Stimulated activated effector memory CD8-positive, alpha-beta T cell treated with anti-CD3 and anti-CD28 coated beads, Interleukin-12 subunit alpha, Interleukin-12 subunit beta, amount 100 ng/mL, for 72 hours (primary cell): ENCODE measurements around the gene CTPS1.
A peak's percentile ranks its signal among the peaks of the same experiment; 100 is the strongest.

Experiments used
- ATAC-seq: fragments of 150-1000 bp; cut with Tn5 transposase; 2 replicates; pipeline ENCODE4 v1.10.0; 2021
- DNase-seq, 2 donors: peaks; one replicate each; pipeline ENCODE4 v3.0.0; 2021 to 2022; ENCODE audit warnings: low spot score in 2 of 2
- H3K27ac Mint-ChIP-seq: one replicate; pipeline ENCODE4 v1.8.0; 2022; ENCODE audit warnings: mild to moderate bottlenecking, mixed read lengths
- H3K36me3 Mint-ChIP-seq: one replicate; pipeline ENCODE4 v1.8.0; 2022; ENCODE audit warnings: mild to moderate bottlenecking, mixed read lengths
- H3K4me1 Mint-ChIP-seq: one replicate; pipeline ENCODE4 v1.8.0; 2022; ENCODE audit warnings: mixed read lengths
- H3K4me3 Mint-ChIP-seq: one replicate; pipeline ENCODE4 v1.8.0; 2022; ENCODE audit warnings: mild to moderate bottlenecking, mixed read lengths
- H3K9me3 Mint-ChIP-seq: one replicate; pipeline ENCODE4 v1.8.0; 2022; ENCODE audit warnings: mixed read lengths

The CTPS1 gene

GRCh38 chr1:41003640-41004220, 24.2 kb downstream of the CTPS1 start:
- Mint-ChIP-seq H3K27ac (peak overlapping the region; percentile 48), H3K4me3 (no peak overlapping the region), H3K36me3 (peaks cover 100% of the 10 kb centered on the region), H3K4me1 (peaks cover 27% of the 10 kb centered on the region), H3K9me3 (no peaks in the 10 kb centered on the region)
- peak; percentile 62 to 91 for DNase-seq
- ATAC-seq = peak; percentile 100

DNA sequence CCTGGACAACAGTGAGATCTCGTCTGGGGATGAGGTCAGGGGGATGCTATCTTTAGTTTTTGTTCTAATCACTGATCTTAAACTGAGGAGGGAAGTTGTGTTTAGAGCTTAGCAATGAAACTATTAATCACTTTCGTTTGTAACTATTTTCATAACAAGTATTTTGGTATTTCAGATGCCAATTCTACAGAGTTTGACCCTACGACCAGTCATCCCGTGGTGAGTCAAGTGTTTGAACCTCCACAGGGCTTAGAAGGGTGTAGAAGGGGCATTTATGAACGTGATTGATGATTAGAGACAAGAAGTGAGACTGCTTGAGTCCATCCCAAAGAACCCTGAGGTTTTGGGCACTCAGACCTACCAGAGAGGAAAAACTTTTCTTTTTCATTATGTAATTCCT, 26.4 kb downstream of the CTPS1 start:
- Mint-ChIP-seq H3K27ac (no peak overlapping the region), H3K4me1 (peaks cover 22% of the 10 kb centered on the region), H3K4me3 (no peak overlapping the region), H3K9me3 (no peaks in the 10 kb centered on the region), H3K36me3 (peaks cover 100% of the 10 kb centered on the region)
- DNase-seq (no peak), ATAC-seq (no peak)

- ATAC-seq (no peak), DNase-seq (no peak)
- H3K4me3 Mint-ChIP-seq = no peak overlapping the region
- H3K27ac Mint-ChIP-seq = no peak overlapping the region
- H3K4me1 Mint-ChIP-seq = peaks cover 18% of the 10 kb centered on the region
- peaks cover 100% of the 10 kb centered on the region for H3K36me3 Mint-ChIP-seq
- no peaks in the 10 kb centered on the region for H3K9me3 Mint-ChIP-seq
Observed at GRCh38 chr1:41006942-41007865, 27.7 kb downstream of the CTPS1 start.

- H3K4me3 Mint-ChIP-seq = no peak overlapping the region
- H3K27ac Mint-ChIP-seq = no peak overlapping the region
- H3K9me3 Mint-ChIP-seq = no peaks in the 10 kb centered on the region
- DNase-seq (no peak), ATAC-seq (no peak)
- peaks cover 99% of the 10 kb centered on the region for H3K36me3 Mint-ChIP-seq
- H3K4me1 Mint-ChIP-seq = peaks cover 3% of the 10 kb centered on the region
Observed at GRCh38 chr1:41009466-41009865, 30.0 kb downstream of the CTPS1 start.

- peaks cover 10% of the 10 kb centered on the region for H3K4me1 Mint-ChIP-seq
- H3K27ac Mint-ChIP-seq = no peak overlapping the region
- no peak for DNase-seq
Observed at GRCh38 chr1:41010345-41010744, 30.8 kb downstream of the CTPS1 start.

DNA sequence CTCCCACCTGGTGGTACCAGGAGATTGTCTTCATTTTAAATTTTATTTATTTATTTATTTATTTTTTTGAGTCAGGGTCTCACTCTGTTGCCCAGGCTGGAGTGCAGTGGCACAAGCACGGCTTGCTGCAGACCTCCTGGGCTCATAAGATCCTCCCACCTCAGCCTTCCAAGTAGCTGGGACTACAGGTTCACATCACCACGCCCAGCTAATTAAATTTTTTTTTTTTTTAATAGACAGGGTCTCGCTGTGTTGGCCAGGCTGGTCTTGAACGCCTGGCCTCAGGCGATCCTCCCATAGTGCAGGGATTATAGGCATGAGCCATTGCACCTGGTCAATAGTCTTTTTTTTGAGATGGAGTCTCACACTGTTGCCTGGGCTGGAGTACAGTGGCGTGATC, 33.5 kb downstream of the CTPS1 start:
- peaks cover 10% of the 10 kb centered on the region for H3K4me1 Mint-ChIP-seq
- H3K27ac Mint-ChIP-seq = no peak overlapping the region
- peaks cover 87% of the 10 kb centered on the region for H3K36me3 Mint-ChIP-seq
- H3K4me3 Mint-ChIP-seq = no peak overlapping the region
- DNase-seq = no peak
- no peak for ATAC-seq
- H3K9me3 Mint-ChIP-seq = no peaks in the 10 kb centered on the region

More at GRCh38 chr1:41010345-41010744, 30.8 kb downstream of the CTPS1 start:
- ATAC-seq = no peak
- Mint-ChIP-seq H3K9me3 (no peaks in the 10 kb centered on the region), H3K4me3 (no peak overlapping the region), H3K36me3 (peaks cover 98% of the 10 kb centered on the region)

DNA sequence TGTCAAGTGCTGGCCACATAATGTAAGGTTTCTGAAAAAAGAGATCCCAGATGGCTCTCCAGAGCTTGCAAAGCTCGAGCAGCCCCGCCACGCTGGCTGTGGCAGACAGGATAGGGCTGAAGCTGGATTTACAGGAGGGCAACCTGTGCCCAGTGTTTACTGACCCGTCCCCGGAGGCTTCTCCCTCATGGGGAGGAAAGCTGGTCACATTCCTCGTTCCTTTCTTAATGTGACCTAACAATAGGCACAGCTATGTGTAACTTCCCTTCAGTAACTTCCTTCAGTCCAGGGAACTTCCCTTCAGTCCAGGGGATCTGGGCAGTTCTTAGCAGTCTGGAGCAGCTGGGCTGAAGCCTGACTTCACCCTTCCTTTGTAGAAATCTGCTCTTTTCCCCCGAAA, 34.3 kb downstream of the CTPS1 start:
- H3K9me3 Mint-ChIP-seq = no peaks in the 10 kb centered on the region
- H3K4me3 Mint-ChIP-seq = no peak overlapping the region
- no peak for ATAC-seq
- H3K36me3 Mint-ChIP-seq = peaks cover 86% of the 10 kb centered on the region
- DNase-seq = no peak
- H3K4me1 Mint-ChIP-seq = peaks cover 10% of the 10 kb centered on the region
- H3K27ac Mint-ChIP-seq = peak overlapping the region; percentile 64

DNA sequence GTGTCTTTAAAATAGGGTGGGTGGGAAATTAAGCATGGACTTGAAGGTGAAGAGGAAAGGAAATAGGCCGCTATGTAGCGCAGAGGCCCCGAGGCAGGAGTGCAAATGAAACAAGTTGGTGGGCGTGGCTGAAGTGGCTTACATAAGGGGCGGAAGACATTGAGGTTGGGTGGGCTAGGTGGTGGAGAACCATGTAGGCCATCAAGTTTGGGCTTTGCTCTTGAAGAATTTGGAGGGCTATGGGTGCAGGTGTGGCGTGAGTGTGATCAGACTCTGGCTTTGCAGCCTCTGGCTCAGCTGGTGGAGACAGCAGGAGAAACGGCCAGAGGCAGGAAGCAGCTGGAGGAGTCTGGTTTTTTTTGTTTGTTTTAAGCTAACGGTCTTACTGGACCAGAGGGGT, 35.4 kb downstream of the CTPS1 start:
- Mint-ChIP-seq H3K4me1 (peaks cover 10% of the 10 kb centered on the region), H3K4me3 (no peak overlapping the region), H3K36me3 (peaks cover 86% of the 10 kb centered on the region), H3K9me3 (no peaks in the 10 kb centered on the region), H3K27ac (peak overlapping the region; percentile 64)
- DNase-seq = no peak
- no peak for ATAC-seq

DNA sequence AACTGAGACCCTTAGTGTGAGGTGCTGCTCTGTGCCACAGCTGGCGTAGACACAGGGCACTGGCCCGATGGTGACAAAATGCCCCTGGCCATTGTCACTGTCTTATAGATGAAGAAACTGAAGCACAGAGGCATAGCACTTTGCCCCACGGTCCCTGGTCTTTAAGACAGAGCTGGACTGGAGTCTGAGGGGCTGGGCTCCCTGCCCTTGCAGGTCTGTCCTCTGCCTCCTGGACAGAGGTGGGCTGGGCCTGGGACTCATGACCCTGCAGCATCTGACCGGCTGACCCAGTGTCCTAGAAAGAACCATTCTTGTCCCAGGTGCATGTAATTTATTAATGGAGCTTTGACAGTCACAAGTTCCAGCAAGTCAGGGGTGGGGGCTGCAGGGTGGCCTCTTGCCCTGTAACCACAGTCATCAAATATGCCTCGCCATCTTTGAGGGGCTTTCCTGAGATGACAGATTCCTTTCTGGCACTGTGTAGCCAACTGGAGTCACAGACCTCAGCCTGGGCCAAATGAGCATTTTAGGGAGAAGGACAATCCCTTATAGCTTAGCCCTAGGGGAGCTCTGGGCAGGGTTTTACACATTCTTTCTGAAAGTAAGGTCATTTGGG, 35.9 kb downstream of the CTPS1 start:
- Mint-ChIP-seq H3K27ac (peak overlapping the region; percentile 64), H3K36me3 (peaks cover 80% of the 10 kb centered on the region), H3K4me3 (no peak overlapping the region), H3K9me3 (no peaks in the 10 kb centered on the region), H3K4me1 (peaks cover 10% of the 10 kb centered on the region)
- ATAC-seq (no peak), DNase-seq (no peak)

- peaks cover 74% of the 10 kb centered on the region for H3K36me3 Mint-ChIP-seq
- no peak for ATAC-seq
- no peak overlapping the region for H3K4me3 Mint-ChIP-seq
- DNase-seq = no peak
- H3K27ac Mint-ChIP-seq = peak overlapping the region; percentile 64
- H3K9me3 Mint-ChIP-seq = no peaks in the 10 kb centered on the region
- H3K4me1 Mint-ChIP-seq = peaks cover 10% of the 10 kb centered on the region
Observed at GRCh38 chr1:41015897-41016470, 36.5 kb downstream of the CTPS1 start.

DNA sequence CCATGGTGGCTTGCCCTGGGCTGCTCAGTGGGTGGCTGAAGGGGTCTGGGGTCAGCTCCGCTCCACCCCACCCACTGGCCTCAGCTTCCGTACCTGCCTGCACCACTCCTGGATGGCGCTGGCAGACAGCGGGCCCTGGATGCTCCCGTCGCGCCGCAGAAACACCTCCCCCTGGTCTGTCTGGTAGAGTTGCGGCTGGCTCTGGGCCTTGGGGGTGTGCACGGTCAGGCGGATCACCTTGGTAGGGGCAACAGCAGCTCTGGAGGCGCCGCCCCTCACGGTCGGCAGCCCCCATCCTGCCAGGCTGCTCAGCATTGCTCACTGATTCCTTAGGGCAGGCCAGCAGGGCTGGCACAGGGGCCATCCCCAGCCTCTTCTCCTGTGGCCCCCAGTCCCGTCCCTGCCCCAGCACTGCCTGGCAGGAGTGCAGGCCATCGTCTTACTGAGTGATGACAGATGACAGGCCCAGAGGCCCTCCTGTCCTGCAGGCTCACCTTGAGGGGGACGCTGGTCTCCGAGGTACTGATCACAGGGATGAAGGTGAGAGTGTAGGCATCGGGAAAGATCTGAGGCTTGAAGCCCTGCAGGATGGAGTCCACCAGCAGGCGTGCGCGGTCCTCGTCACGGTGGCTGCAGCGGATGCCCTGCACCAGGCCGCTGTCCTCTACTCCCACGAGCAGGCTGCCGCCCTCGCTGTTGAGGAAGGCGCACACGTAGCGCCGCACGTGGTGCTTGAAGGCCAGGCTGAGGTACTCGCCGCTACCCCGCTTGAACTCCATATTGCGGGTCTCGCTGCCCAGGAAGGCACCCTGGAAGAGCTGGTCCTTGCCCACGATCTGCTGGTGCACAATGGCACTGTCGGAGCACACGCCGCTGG, 37.9 kb downstream of the CTPS1 start:
- ATAC-seq (no peak), DNase-seq (no peak)
- H3K9me3 Mint-ChIP-seq = no peaks in the 10 kb centered on the region
- no peak overlapping the region for H3K27ac Mint-ChIP-seq
- no peak overlapping the region for H3K4me3 Mint-ChIP-seq
- H3K4me1 Mint-ChIP-seq = peaks cover 19% of the 10 kb centered on the region
- peaks cover 68% of the 10 kb centered on the region for H3K36me3 Mint-ChIP-seq

GRCh38 chr1:41018018-41018410, 38.5 kb downstream of the CTPS1 start:
- DNase-seq (no peak), ATAC-seq (no peak)
- H3K4me1 Mint-ChIP-seq = peaks cover 19% of the 10 kb centered on the region
- H3K4me3 Mint-ChIP-seq = no peak overlapping the region
- H3K9me3 Mint-ChIP-seq = no peaks in the 10 kb centered on the region
- H3K27ac Mint-ChIP-seq = no peak overlapping the region
- H3K36me3 Mint-ChIP-seq = peaks cover 68% of the 10 kb centered on the region

DNA sequence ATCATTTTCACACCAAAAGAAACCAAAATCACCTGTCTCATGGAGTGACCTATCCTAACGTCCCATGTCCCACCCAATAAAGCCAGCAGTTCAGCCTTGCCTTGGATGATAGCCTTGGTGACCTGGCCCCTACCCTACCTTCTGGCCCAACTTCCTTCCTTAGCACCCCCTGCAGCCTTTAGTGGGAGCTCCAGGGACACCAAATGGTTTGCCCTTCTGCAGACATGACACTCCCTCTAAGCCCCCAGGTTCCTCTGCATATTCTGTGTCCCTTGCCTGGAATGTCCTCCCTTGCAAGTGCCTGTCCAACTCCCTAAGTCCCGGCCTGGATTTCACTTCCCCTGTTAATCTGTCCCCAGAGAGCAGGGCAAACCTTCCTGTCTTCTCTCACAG, 39.9 kb downstream of the CTPS1 start:
- Mint-ChIP-seq H3K4me1 (peaks cover 17% of the 10 kb centered on the region), H3K27ac (peak overlapping the region; percentile 64), H3K9me3 (no peaks in the 10 kb centered on the region), H3K36me3 (peaks cover 62% of the 10 kb centered on the region), H3K4me3 (no peak overlapping the region)
- no peak for ATAC-seq
- no peak for DNase-seq

- Mint-ChIP-seq H3K36me3 (peaks cover 60% of the 10 kb centered on the region), H3K4me3 (no peak overlapping the region), H3K9me3 (no peaks in the 10 kb centered on the region), H3K27ac (peak overlapping the region; percentile 78), H3K4me1 (peaks cover 9% of the 10 kb centered on the region)
- ATAC-seq (no peak), DNase-seq (no peak)
Observed at GRCh38 chr1:41020109-41020576, 40.6 kb downstream of the CTPS1 start.
